ENCODE measurements around the gene ME1.

The ME1 gene

DNA sequence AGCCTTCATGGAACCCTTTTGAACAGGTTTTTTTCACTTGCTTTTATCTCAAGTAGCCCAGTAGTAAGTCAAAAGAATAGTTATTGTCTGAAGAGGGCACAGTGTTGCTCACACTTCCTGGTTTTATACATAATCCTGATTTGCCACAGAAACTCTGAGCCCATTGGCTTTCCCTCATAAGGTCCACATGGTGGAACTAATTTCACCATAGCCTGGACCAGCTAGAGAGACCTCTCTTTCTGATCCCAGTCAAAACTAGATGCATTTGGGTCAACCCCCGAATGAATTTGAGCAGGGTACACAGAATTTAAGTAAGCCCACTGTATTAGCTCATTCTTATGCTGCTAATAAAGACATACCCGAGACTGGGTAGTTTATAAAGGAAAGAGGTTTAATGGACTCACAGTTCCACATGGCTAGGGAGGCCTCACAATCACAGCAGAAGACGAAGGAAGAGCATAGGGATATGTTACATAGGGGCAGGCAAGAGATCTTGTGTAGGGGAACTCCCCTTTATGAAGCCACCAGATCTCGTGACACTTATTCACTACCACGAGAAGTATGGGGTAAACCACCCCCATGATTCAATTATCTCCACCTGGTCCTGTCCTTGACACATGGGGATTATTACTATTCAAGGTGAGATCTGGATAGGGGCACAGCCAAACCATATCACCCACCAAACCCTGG is 231.5 kb downstream of the ME1 start (continued):
- TF ChIP-seq, protein P1, sequence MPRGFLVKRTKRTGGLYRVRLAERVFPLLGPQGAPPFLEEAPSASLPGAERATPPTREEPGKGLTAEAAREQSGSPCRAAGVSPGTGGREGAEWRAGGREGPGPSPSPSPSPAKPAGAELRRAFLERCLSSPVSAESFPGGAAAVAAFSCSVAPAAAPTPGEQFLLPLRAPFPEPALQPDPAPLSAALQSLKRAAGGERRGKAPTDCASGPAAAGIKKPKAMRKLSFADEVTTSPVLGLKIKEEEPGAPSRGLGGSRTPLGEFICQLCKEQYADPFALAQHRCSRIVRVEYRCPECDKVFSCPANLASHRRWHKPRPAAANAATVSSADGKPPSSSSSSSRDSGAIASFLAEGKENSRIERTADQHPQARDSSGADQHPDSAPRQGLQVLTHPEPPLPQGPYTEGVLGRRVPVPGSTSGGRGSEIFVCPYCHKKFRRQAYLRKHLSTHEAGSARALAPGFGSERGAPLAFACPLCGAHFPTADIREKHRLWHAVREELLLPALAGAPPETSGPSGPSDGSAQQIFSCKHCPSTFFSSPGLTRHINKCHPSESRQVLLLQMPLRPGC (tag by site-specific recombination; IDR thresholded peaks at IDR 0.05), result no peak
- TF ChIP-seq, protein P2, sequence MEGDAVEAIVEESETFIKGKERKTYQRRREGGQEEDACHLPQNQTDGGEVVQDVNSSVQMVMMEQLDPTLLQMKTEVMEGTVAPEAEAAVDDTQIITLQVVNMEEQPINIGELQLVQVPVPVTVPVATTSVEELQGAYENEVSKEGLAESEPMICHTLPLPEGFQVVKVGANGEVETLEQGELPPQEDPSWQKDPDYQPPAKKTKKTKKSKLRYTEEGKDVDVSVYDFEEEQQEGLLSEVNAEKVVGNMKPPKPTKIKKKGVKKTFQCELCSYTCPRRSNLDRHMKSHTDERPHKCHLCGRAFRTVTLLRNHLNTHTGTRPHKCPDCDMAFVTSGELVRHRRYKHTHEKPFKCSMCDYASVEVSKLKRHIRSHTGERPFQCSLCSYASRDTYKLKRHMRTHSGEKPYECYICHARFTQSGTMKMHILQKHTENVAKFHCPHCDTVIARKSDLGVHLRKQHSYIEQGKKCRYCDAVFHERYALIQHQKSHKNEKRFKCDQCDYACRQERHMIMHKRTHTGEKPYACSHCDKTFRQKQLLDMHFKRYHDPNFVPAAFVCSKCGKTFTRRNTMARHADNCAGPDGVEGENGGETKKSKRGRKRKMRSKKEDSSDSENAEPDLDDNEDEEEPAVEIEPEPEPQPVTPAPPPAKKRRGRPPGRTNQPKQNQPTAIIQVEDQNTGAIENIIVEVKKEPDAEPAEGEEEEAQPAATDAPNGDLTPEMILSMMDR (tag by site-specific recombination; IDR thresholded peaks at IDR 0.05), result no peak
- TF ChIP-seq MZF1 (tag by site-specific recombination; IDR thresholded peaks at IDR 0.05; ENCODE audit: borderline replicate concordance) (no peak), ZNF394 (tag by site-specific recombination; IDR thresholded peaks at IDR 0.05; ENCODE audit: borderline replicate concordance) (no peak), HOXD13 (CRISPR knock-in tag; IDR thresholded peaks at IDR 0.05; ENCODE audit: borderline replicate concordance) (no peak), HOXA7 (CRISPR knock-in tag; IDR thresholded peaks at IDR 0.05; ENCODE audit: borderline replicate concordance) (no peak), SETDB1 (IDR thresholded peaks at IDR 0.05; ENCODE audit: insufficient read length, low read length) (no peak), ZNF174 (tag by site-specific recombination; IDR thresholded peaks at IDR 0.05) (no peak), BCL11A (tag by site-specific recombination; IDR thresholded peaks at IDR 0.05; ENCODE audit: low read depth) (no peak), ZSCAN23 (tag by site-specific recombination; IDR thresholded peaks at IDR 0.05) (no peak), ZNF10 (tag by site-specific recombination; IDR thresholded peaks at IDR 0.05) (no peak), RBAK (tag by site-specific recombination; IDR thresholded peaks at IDR 0.05) (no peak), ZNF670 (tag by site-specific recombination; IDR thresholded peaks at IDR 0.05; ENCODE audit: low read depth) (no peak), KLF10 (tag by site-specific recombination; IDR thresholded peaks at IDR 0.05) (no peak), ZNF660 (tag by site-specific recombination; IDR thresholded peaks at IDR 0.05) (no peak), IKZF3 (tag by site-specific recombination; IDR thresholded peaks at IDR 0.05) (no peak), ZBTB20 (tag by site-specific recombination; IDR thresholded peaks at IDR 0.05) (no peak)

- Histone ChIP-seq H3K9me3 (ENCODE audit: control insufficient read depth, insufficient read depth, low read depth, low read length) (no peaks in the 10 kb centered on the region), H3K36me3 (ENCODE audit: control insufficient read depth in 2 of 2, insufficient read depth in 1 of 2, low read length in 2 of 2) (peaks cover 16 to 34% of the 10 kb centered on the region in 2 experiments), H3K27ac (ENCODE audit: extremely low read depth, low read depth, low read length) (no peak overlapping the region), H3K4me3 (ENCODE audit: low read depth, low read length) (no peak overlapping the region), H3K4me1 (ENCODE audit: control insufficient read depth, insufficient read depth, low read length) (no peaks in the 10 kb centered on the region)
- POLR2A ChIA-PET, result no interaction called here
- CTCF ChIA-PET, result interaction anchor here (0.5 to 2.5 kb wide), 6 partner anchors 16 to 316 kb away, joined by 3 to 8 read pairs (median 6); partner anchors contain the start of genes DOP1A and PRSS35
- TF ChIP-seq ZNF121 (tag by site-specific recombination; IDR thresholded peaks at IDR 0.05) (no peak), ZNF571 (tag by site-specific recombination; IDR thresholded peaks at IDR 0.05) (no peak), ZBTB17 (tag by site-specific recombination; IDR thresholded peaks at IDR 0.05) (no peak), ZNF416 (tag by site-specific recombination; IDR thresholded peaks at IDR 0.05) (no peak), ZNF548 (tag by site-specific recombination; IDR thresholded peaks at IDR 0.05) (no peak)
- TF ChIP-seq, protein P3, sequence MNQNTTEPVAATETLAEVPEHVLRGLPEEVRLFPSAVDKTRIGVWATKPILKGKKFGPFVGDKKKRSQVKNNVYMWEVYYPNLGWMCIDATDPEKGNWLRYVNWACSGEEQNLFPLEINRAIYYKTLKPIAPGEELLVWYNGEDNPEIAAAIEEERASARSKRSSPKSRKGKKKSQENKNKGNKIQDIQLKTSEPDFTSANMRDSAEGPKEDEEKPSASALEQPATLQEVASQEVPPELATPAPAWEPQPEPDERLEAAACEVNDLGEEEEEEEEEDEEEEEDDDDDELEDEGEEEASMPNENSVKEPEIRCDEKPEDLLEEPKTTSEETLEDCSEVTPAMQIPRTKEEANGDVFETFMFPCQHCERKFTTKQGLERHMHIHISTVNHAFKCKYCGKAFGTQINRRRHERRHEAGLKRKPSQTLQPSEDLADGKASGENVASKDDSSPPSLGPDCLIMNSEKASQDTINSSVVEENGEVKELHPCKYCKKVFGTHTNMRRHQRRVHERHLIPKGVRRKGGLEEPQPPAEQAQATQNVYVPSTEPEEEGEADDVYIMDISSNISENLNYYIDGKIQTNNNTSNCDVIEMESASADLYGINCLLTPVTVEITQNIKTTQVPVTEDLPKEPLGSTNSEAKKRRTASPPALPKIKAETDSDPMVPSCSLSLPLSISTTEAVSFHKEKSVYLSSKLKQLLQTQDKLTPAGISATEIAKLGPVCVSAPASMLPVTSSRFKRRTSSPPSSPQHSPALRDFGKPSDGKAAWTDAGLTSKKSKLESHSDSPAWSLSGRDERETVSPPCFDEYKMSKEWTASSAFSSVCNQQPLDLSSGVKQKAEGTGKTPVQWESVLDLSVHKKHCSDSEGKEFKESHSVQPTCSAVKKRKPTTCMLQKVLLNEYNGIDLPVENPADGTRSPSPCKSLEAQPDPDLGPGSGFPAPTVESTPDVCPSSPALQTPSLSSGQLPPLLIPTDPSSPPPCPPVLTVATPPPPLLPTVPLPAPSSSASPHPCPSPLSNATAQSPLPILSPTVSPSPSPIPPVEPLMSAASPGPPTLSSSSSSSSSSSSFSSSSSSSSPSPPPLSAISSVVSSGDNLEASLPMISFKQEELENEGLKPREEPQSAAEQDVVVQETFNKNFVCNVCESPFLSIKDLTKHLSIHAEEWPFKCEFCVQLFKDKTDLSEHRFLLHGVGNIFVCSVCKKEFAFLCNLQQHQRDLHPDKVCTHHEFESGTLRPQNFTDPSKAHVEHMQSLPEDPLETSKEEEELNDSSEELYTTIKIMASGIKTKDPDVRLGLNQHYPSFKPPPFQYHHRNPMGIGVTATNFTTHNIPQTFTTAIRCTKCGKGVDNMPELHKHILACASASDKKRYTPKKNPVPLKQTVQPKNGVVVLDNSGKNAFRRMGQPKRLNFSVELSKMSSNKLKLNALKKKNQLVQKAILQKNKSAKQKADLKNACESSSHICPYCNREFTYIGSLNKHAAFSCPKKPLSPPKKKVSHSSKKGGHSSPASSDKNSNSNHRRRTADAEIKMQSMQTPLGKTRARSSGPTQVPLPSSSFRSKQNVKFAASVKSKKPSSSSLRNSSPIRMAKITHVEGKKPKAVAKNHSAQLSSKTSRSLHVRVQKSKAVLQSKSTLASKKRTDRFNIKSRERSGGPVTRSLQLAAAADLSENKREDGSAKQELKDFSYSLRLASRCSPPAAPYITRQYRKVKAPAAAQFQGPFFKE (tag by site-specific recombination; IDR thresholded peaks at IDR 0.05; ENCODE audit: borderline replicate concordance), result no peak
These were observed 232.2 kb downstream of the ME1 start for GRCh38 chr6:83198486-83199172.
